DMS79 (cell line): Measurements from ENCODE around the gene VIPR2.
A peak's percentile ranks its signal among the peaks of the same experiment; 100 is the strongest.

Experiments used
- DNase-seq: peaks from one replicate; lab custom pipeline; 2025; lab: John Stamatoyannopoulos, UW

The VIPR2 gene

DNA sequence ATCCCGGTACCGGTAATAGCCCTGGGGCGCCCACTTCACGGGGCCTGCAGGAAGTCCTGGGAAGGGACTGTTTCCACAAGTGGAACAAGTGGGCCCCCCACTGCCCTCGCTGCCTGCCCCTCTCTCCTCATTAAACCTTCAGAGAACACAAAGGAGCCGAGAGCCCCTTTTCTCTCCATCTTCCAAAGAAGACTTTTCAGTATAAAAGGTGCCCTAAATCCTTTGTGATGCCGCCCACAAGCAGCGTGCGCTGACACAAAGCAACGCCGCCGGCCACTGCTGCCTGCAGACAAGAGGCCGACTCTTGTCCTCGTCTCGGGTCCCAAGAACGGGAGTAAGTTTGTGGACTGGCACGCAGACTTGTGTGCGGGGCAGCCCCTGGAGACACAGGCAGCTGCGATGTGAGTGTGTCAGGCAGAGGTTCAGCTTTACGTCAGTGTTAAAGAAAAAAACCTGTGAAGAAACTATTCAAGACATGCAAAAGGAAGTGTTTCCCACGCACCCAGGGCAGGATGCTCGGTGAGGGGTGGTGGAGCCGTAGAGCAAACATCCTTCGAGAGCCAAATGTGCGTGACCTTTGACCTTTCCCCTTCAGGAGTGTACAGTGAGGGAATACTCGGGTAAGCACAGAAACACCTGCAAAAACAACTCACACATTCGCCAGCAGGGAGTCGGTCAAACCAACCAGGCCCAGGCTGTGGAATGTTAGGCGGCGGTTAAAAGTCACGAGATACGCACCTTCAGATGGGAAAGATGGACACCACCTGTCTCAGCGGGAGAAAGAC lies 118.2 kb downstream of the VIPR2 start:
- DNase-seq, result no peak

DNA sequence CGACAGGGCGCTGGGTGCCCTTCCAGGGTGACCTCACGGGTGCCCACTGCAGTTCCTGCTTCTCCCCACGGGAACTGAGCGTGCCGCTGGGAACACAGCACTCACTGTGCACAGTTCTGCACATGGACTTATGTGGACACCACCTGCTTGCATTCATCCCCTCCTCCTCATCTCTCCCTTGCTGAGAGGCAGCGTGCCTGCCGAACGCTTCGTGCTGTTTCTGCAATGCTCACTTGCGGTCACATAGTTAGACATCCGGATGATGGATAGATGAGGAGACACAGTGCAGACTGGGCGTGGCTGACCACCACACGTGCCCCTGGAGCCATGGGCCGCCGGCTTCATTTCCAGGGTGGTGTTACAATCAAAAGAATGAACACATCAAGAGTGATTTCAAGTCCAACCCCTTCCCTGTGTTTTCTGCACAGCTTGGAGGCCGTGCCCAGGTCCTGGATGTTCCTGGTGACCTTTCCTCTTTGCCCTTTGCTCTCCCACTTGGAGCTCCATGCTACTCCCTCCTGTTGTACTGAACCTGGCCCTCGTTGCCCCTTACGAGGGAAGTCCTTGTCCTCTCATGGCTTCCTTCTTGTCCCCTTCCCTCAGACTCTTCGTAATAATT lies 119.4 kb downstream of the VIPR2 start:
- no peak for DNase-seq

DNA sequence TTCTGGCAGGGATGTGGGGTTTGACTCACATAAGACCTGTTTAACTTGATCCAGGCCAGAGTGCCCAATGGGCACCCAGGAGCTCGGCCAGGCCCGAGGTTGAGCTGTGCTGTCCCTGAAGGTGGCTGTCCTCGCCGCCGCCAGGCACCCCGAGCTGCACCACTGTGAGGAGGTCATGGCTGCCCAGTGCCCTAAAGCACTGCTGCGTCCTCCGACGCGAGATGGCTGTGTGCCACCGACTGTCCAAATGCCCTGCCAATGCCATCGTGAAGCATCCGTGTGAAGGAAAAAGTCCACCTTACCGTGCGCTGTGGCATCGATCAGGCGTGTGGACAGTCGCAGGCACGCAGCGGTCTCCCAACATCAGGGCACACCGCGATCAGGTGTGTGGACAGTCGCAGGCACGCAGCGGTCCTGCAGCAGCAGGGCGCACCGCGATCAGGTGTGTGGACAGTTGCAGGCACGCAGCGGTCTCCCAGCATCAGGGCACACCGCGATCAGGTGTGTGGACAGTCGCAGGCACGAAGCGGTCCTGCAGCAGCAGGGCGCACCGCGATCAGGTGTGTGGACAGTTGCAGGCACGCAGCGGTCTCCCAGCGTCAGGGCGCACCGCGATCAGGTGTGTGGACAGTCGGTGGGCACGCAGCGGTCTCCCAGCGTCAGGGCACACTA lies 120.3 kb downstream of the VIPR2 start:
- DNase-seq, result no peak

DNA sequence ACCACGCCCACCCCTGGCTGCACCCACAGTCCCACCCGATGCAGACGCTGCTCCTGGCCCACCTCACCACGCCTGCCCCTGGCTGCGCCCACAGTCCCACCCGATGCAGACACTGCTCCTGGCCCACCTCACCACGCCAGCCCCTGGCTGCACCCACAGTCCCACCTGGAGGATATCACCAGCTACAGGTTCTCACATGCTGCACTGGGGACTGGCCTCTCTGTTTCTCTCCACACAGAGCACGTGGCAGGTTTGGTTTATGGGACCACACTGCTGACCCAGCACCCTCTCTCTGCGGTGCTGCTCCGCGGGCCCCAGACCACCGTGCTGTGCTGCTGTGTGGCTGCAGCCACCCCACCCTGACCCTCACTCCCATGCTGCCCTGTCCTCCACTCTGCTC lies 120.9 kb downstream of the VIPR2 start:
- DNase-seq, result no peak

DNA sequence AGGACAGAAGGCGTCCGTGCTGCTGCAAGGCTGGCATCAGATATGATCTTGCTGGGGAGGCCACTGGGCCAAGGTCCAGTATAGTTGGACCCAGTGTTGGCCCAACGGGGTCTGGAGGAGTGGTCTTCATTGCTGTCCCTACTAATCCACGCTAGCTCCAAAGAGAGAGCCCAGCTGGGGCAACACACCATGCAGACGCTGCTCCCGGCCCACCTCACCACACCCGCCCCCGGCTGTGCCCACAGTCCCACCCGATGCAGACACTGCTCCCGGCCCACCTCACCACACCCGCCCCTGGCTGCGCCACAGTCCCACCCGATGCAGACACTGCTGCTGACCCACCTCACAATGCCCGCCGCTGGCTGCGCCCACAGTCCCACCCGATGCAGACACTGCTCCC lies 121.5 kb downstream of the VIPR2 start:
- DNase-seq, result no peak

DNA sequence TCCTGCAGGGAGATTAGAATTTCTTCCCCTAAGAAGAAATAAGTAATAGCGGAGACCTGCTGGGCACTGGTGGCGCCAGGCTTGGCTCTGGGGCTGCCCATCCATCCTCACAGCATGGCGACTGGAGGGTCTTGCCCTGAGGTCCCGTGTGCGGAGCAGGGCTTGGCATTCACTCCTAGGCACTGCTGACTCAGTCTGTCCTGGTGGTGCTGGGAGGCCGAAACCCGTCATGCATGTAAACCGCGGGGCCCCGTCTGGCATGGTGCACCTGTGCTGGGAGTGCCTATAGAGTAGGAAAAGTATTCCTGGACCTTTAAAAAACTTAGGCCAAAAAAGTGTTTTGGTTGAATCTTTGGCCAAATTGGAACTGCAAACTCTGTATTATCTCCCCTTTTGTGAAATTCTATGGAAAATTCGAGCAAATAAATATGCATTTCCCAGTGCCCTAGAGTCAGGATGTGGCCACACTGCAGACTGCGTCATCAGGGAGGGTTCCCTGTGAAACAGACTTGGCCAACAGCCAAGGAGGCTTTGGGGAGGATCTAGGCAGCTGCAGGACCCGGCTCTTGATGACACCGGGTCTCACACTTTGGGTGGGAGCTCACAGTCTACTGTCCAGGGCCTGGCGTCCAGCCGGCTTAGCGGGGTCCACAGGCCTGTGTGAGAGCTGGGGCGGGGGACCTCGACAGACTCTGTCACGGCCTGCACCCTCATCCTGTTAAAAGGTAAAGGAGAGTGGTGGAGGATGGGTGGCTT lies 122.3 kb downstream of the VIPR2 start:
- no peak for DNase-seq

DNA sequence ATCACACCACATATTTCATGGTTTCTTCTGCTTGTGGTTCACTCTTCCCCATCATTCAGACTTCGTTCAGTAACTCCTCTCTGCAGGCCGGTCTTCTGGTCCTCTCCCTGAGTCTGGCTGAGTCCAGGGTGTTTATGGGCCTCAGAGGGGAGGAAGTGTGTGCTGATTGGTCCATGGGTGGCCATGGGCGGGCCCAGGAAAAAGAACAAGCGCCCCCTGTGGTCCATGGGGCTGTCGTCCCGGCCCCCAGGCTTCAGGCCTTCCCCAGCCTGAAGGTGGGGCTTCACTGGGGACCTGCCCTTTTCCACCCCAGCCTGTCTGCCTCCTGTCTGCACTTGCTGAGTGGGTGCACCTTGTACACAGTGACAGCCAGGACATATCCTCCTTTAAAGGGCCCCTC lies 123.7 kb downstream of the VIPR2 start:
- no peak for DNase-seq

DNA sequence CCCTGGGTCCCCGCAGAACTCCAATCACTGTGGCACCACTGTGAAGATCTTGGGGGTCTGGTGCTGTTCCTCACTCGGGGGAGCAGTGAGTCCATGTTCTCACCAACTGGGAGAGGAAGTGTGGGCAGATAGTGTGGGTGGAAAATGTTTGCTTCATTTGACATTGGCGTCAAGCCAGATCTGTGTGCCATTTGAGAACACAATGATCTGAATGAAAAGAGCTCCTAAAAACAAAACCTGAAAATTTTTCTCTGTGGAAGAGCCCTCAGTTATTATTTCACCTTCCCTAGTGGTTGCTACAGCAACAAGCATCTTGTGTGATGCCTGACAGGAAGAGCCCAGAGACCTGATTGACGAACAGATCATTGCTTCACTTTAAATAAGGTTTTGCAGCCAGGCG lies 125.6 kb downstream of the VIPR2 start:
- DNase-seq, result no peak

DNA sequence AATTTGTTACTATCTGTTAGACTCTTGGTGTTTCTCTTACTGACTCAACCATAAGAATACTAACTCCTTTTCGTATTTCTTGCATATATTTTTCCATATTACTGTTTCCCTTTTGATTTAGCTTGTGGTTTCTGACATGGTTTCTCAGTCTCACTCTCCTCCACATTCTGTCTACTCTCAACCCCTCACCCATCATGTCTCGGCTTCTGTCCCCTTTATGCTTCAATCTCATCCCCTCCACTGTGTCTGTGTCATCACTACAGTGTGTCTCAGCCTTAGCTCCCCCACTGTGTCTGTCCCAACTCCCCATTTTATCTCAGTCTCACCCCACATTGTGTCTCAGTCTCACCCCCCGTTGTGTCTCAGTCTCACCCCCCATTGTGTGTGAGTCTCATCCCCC lies 126.9 kb downstream of the VIPR2 start:
- no peak for DNase-seq

DNA sequence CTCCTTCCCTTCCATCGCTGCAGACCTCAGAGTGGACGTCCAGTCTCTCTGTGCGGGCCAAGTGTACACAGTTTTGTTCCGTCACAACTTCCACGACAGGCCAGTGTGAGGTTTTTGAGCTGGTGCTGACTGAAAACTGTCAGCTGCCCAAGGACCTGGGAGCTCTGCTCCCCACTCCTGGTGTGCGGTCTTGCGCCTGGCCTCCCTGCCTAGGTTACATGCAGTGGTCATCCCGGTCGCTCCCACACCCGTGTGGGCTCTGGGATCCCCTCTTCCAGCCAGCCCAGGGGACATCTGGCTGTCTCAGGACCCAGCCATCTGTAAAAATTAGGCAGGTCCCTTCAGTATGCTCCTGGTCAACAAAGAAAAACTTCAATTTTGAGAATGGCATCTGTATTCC lies 127.5 kb downstream of the VIPR2 start:
- DNase-seq, result no peak

DNA sequence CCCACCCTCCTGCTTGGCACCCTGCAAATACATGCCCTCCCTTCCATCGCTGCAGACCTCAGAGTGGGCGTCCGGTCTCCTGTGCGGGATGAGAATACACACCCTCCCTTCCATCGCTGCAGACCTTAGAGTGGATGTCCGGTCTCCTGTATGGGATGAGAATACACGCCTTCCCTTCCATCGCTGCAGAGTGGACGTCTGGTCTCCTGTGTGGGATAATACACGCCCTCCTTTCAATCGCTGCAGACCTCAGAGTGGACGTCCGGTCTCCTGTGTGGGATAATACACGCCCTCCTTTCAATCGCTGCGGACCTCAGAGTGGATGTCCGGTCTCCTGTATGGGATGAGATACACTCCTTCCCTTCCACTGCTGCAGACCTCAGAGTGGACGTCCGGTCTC lies 128.1 kb downstream of the VIPR2 start:
- no peak for DNase-seq

DNA sequence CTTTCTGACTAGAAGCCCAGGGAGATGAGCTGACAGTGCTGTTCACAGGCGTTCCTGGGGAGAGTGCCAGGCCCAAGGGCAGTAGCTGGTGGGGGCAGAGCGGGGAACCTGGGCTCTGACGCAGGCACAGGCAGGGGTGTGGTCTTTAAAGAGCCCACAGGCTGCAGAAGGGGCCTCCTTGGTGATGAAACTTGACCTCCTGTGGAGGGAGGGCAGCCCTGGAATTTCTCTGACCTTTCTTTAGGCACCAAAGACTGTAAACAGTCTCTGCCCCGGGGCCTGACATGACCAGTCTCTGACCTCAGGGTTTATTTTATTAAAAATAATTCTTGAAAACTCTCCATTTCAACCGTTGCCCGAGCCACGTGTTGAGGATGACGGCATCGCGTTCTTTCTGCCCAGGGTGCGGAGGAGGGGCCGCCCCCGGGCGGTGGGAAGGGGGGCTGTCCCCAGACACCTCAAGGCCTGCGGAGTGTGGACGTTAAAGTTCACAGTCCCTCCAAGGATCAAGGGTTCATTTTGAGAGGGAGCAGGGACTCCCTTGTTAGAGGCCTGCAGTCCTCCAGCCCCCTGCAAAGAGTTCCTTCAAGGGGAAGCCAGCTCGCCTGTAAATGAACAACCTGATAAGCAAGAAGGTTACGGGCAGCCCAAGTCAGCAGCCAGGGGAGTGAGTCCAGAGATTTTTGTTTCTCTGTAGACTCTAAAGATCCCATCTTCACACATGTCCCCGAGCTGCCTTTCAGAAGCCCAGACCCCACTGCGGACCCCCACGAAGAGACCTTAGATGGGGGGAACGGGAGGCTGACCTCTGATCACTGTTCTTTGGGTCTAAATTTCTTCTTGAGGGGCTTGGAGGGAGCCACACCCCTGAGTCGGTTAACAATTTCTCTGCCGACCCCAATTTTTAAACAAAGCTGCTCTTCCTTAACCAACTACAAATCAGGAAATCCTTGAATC lies 128.9 kb downstream of the VIPR2 start:
- DNase-seq, result no peak

DNA sequence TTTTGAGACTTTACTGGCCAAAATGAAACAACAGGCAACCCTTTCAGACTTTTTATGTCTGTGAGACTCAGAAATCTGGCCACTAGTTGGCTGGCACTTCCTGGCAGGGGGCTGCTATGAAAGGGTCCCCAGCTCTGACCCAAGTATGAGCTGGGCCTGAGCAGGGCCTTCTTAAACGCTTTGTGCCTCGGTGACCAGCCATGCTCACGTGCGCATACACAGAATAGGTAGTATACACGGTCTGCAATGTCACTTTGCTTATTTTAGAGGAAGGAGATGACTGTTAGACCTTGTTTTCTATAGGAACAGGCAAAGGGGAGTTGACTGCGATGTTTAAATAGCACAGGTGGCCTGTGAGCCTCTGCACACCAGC lies 129.6 kb downstream of the VIPR2 start:
- DNase-seq, result no peak

DNA sequence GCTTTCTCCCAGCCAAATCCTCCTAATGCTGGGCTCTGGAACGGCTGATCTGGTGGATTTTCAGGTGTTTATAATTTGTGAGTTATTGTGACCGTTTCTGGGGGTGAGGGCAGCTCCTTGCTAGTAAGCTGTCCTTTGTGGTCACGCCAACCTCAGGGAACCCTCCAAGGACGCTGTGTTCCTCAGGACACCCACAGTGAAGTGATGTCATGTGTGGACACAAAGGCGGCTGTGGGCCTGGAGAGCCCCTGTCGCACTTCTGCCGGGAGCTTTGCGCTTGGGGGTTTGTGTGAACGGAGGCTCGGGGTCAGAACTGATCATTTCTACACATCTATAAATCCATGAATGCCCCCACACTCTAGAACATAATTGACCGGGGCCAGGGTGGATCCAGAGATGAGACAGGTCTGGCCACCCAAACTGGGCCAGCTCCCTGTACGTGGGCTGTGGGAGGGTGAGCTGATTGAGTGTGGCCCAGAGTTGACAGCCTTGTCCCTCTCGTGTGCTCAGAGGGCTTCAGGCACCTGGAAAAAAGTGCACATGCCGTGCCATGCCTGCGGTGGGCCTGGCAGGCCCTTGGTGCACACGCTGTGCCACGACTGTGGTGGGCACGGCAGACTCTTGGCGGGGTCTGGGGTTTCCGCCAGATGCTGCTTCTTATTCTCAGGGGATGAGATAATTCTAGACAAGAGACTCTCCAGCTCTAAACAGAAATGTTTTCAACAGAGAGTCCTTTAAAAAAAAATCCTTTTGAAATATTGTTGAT lies 130.2 kb downstream of the VIPR2 start:
- DNase-seq, result no peak

DNA sequence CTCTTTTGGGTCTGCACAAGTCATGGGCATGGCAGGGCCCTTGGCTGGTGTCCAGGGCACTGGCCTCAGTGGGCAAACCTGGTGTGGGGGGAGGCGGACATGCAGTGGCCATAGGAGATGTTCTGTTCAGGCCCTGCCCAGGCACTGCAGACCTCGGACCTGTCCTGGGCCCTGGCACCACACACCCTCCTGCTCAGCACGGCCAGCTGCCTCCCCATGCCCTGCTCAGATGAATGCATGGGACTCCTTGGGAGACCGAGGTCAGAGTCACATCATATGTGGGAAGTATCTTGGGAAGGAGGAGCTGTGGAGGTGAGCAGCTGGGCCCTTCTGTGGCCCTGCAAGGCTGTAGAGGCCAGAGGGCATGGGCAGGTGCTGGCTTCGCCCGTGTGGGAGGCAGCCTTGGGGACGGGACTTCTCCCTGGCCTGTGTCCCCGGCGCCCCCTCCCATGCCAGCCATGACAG lies 130.8 kb downstream of the VIPR2 start:
- DNase-seq, result no peak

DNA sequence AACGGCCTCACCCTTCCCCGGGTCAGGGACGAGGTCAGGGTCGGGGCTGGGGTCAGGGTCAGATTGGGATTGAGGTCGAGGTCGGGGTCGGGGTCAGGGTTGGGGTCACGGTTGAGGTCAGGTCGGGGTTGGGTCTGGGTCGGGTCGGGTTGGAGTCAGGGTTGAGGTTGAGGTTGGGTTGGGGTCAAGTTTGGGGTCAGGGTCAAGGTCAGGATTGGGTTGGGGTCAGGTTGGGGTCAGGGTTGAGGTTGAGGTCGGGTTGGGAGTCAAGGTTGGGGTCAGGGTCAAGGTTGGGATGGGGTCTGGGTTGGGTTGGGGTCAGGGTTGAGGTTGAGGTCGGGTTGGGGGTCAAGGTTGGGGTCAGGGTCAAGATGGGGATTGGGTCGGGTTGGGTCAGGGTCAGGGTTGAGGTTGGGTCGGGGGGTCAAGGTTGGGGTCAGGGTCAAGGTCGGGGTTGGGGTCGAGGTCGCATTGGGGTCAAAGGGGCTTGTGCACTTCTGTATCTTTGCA lies 131.4 kb downstream of the VIPR2 start:
- no peak for DNase-seq

DNA sequence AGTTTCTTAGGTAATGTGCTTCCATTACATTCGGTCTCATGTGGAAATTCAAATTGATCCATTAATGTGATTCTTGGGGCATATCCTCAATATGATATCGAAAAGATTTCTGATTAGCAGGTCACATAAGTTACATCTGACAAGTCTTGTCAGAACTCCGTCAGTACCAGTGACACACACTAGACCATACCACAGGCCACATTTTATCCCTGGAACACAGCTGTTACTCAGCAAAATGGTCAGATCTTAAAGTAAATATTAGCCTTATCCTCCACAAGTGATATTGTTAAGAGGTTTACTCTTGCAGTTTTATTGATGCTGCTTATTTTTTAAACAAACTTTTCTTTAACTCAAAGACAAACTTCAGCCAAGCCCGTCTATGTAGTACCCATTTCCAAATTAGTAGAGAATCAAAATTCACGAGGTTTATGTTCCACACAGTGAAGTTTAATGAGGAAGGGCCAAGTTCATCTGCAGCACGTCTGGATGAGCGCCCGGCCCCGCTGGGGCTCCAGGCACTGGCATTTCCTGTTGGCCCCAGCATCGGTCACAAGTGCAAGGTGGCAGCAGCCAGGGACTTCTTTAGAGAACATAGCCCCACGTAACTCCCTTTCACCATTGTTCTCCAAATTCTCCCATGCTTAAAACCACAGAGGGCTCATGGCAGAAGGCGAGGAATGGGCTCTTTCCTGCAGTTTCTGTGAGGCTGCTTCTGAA lies 132.2 kb downstream of the VIPR2 start:
- DNase-seq, result peak; percentile 15

DNA sequence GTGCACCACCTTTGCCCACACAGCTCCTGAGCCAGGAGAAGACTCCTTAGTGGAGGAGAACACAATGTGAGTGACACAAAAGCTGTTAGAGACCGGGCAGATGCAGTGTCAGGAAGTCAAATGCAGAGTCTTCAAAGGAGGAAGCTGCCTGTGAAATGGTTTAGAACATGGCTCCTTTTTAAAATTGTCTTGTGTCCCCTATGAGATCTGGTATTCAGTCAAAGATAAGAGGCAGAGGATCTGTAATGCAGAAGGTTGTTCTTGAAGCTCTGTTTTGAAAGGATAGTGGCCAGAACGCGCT lies 133.0 kb downstream of the VIPR2 start:
- DNase-seq, result no peak

DNA sequence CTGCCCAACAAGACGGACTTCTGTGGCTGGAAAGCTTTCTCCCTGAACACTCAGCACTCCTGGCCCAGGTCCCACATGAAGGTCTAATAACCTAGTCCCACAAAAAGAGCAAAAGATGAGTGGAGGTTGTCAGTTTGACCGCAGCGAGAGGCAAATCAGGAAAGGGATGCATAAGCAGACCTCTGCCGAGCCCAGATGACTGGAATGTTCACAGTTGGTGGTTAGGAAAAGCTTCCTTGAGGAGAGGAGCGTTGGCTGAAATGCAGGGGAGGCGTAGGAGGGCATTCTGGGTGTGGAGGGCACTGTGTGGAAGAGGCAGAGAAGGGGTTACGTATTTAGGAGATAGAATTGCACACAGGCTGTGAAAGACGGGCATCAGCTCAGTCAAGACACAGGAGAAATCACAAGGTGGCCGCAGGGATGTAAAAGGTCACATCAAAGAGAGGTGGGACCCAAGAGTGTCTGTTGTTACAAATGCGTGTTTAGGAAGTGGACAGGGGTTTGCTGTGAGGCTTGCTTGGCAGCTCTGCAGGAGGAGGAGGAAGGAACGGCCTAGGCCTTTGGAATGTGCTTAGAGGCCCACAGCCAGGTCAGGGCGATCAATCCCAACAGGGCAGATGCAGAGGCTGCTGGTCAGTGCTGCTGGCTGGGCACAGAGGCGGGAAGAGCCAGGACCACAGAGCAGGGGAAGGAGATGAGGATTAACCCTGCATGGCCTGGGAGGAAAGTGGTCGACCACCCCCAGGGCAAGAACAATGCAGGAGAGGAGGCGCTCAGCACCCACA lies 133.5 kb downstream of the VIPR2 start:
- no peak for DNase-seq
